BE2C (cell line): ENCODE results near the gene THAP3.

ENCODE experiments used
- DNase-seq: peaks from one replicate; pipeline ENCODE4 v3.0.0-alpha.2; 2020
- H3K27me3 ChIP-seq: fragments of 250-450 bp; sonication (Bioruptor Pico); 2 replicates; pipeline ENCODE4 v1.5.1; 2020; ENCODE audit warnings: mild to moderate bottlenecking
- H3K36me3 ChIP-seq: fragments of 250-450 bp; sonication (Bioruptor Pico); 2 replicates; pipeline ENCODE4 v1.5.1; 2020; ENCODE audit warnings: mild to moderate bottlenecking
- H3K4me1 ChIP-seq: fragments of 250-450 bp; sonication (Bioruptor Pico); 2 replicates; pipeline ENCODE4 v1.5.1; 2020
- H3K4me3 ChIP-seq: 2 replicates; pipeline ENCODE4 v1.5.1; 2011; ENCODE audit warnings: low read depth, low read length
- H3K9me3 ChIP-seq: fragments of 250-450 bp; sonication (Bioruptor Pico); 2 replicates; pipeline ENCODE4 v1.5.1; 2020
- TF ChIP-seq, protein P1 (sequence below): IDR thresholded peaks from 2 replicates; pipeline ENCODE4 v1.5.1; 2012; ENCODE audit warnings: mild to moderate bottlenecking, low read depth, low read length

Gene THAP3

DNA sequence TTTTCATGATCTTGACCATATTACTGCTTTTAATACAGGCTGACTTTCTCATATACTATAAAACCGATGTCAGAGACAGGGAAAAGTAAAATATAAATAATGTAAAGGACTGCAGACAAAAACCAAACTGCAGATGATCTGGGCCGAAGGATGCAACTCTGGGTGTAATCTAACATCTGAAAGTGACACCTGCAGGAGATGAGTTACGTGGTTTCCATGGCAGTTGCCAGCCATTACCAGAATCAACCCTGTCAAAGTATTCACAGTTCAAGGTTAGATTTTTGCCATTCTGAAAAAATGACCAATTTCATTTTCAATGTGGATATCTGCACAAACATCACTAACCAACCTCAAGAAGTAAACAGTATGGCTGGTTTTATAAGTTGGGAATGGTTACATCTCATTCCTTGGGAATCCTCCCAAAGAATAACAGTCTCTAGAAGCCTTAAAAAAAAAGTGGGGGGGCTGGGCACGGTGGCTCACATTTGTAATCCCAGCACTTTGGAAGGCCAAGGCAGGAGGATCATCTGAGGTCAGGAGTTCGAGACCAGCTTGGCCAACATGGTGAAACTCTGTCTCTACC, 49.2 kb downstream of the THAP3 start:
- Histone ChIP-seq H3K4me3 (no peak overlapping the region), H3K4me1 (peaks cover 4% of the 10 kb centered on the region), H3K27me3 (no peaks in the 10 kb centered on the region), H3K36me3 (peaks cover 4% of the 10 kb centered on the region), H3K9me3 (no peaks in the 10 kb centered on the region)
- TF ChIP-seq, protein P1, sequence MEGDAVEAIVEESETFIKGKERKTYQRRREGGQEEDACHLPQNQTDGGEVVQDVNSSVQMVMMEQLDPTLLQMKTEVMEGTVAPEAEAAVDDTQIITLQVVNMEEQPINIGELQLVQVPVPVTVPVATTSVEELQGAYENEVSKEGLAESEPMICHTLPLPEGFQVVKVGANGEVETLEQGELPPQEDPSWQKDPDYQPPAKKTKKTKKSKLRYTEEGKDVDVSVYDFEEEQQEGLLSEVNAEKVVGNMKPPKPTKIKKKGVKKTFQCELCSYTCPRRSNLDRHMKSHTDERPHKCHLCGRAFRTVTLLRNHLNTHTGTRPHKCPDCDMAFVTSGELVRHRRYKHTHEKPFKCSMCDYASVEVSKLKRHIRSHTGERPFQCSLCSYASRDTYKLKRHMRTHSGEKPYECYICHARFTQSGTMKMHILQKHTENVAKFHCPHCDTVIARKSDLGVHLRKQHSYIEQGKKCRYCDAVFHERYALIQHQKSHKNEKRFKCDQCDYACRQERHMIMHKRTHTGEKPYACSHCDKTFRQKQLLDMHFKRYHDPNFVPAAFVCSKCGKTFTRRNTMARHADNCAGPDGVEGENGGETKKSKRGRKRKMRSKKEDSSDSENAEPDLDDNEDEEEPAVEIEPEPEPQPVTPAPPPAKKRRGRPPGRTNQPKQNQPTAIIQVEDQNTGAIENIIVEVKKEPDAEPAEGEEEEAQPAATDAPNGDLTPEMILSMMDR, result no peak
- DNase-seq, result no peak

DNA sequence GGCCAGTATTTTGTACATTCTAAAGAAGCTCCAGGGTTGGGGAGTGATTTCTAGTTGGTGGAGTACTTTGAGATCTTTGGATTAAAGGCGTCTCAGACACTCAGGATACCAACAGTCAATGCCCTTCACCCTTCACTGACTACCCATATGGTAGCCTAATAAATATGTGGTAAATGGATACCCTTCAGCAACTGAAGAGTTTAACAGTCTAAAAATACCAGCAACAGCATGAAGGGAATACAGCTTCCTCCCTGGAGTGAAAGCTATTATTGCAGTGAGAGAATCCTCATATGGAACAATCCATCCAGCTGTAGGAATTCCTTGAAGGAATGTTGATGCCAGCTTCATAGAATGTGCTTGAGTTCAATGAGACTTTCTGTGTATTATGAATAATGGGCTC, 50.1 kb downstream of the THAP3 start:
- no peak for DNase-seq
- no peak overlapping the region for H3K4me3 ChIP-seq
- H3K36me3 ChIP-seq, result peaks cover 11% of the 10 kb centered on the region
- no peaks in the 10 kb centered on the region for H3K27me3 ChIP-seq
- peaks cover 4% of the 10 kb centered on the region for H3K4me1 ChIP-seq
- TF ChIP-seq, protein P1, result no peak
- H3K9me3 ChIP-seq, result no peaks in the 10 kb centered on the region

DNA sequence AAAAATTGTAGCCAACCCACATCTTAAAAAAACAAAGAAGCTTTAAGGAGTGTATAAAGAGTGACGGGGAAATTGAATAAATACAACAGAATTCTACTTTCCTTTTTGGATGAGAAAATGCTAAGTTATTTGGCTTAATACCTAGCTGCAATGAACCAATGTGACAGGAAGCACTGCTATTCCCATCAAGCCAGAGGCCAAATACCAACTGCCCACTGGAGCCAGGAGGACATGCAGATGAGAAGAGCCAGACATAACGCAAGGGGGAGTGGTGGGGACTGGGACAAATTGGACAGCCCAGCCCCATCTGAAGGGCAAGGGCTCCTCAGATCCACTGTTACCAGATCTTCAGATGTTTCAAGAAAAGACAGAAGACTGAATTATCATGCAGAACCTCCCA, 51.3 kb downstream of the THAP3 start:
- Histone ChIP-seq H3K36me3 (peaks cover 11% of the 10 kb centered on the region), H3K4me1 (peaks cover 4% of the 10 kb centered on the region), H3K4me3 (no peak overlapping the region), H3K27me3 (no peaks in the 10 kb centered on the region), H3K9me3 (no peaks in the 10 kb centered on the region)
- TF ChIP-seq, protein P1, result no peak
- DNase-seq, result no peak
